A549 treated with GW870086 at 1 μM for 4 hours (cell line): ENCODE results near the gene C21orf58. TPM values are rescaled to one million over a fixed set of nuclear protein-coding genes. Genes with fewer than 3 reads are reported as not detected.

Source experiments
- total RNA-seq: library from RNA; stranded (reverse); fragments of 200-300 nt; extraction: Qiagen RNA extraction; gene quantifications from 5 replicates; pipeline ENCODE4 v1.2.3, GENCODE V29; 2022; ENCODE audit warnings: low read depth

The C21orf58 gene
- 3.5 to 4.6 TPM (median 4.2 TPM) in 5 replicates for total RNA-seq

DNA sequence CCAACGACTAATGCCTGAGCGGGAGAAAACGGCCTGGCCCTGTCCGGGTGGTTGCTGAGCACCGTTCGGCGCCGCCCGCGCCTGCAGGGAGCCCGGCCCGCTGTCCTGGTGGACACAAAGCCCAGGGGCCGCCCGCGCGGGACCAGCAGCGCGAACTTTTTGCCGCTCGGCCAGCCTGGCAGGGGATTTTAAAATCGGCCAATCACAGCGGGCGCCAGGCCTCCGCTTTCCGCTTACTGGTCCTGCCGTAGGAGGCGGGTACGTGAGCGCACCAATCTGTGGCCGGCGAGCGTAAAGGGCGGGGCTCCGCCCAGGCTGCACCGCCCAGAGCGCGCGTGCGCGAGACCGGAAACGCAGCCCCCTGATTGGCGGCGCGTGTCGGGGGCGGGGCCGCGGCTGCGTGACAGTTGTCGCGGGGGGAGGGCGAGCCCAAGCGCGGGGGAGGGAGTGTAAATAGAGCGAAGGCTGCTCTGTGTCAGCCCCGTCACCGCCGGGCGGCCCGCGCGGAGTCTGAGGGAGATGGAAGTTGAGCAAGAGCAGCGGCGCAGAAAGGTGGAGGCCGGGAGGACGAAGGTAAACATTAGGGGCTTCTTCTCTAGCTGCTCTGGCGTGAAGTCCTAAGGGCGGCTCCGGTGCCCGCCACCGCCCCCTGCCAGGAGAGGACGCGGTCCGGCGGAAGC, at the start of gene C21orf58, which contains the start of gene PCNT:
Gene C21orf58, minus strand, starts transcription at position 161 of the 680 bp plus-strand sequence. CDS start 1,132 bp downstream, outside the sequence.
Gene PCNT, plus strand, starts transcription at position 447 of the 680 bp plus-strand sequence. Its CDS starts 73 bp downstream, at position 520.

DNA sequence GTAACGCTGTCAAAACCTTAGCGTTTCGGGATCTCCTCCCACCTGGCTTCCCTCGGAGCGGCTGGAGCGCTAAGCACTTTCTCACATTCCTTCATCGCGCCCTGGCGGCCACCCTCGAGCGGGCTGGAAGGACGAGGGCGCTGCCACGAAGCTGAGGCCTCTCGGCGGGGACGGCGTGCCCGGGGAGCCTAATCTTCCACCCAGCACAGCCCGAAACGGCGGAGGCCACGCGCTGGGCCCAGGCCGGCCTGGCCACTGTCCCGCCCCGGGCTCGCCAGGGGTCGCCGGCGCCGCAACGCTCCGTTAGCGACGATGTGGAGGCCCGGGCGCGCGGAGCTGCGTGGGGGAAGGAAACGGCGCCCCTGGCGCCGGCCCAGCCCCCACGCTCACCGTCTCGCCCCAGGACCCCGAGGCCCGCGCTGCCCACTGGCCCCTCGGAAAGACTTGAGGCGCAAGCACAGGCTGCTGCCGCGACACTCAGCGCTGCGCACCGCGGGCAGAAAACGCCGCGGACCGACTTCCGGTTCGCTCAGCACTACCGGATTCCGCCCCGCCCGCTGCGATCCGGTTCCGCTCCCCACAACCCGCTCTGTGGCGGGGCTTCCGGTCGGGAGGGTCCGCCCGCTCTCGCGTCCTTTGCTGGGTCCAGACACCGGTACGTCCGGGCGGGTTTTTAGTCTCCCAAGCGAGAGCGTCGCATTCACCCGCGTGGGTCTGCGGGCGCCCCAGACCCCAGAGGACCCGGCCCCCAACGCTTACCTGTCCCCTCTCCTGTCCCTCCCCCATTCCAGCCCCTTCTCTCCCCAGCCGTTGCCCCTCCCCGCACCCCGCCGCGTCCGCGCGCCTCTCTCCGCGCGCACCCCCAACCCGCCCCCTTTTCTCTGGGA, 37.7 kb downstream of the C21orf58 start, which contains the start of gene YBEY:
Gene YBEY, plus strand, starts transcription at position 582 of the 887 bp plus-strand sequence. CDS start 572 bp downstream, outside the sequence.

DNA sequence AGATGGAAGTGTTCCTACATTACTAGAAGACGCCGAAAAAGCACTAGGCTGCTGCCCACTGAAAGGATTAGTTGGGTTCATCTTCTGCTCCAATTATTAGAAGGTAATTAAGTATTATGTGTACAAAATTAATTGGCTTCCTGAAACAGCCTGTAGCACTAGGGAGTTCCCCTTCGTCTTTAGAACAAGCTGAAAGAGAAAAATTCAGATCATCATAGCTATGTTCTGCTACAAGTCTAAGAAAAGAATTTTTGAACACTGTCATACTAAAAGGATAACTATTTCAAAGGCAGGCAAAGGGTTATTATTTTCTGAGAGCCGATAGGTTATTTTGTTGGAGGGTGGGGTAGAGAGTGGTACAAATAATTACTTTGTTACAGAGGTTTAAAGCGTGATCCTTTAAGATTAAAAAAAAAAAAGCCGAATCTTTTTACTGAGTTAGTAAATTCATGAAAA, 38.4 kb downstream of the C21orf58 start, which contains the start of gene MCM3AP:
Gene MCM3AP, minus strand, starts transcription at position 406 of the 456 bp plus-strand sequence. Its CDS starts 325 bp downstream, at position 81.

Other genes starting within 250 kb of the C21orf58 start
- gene COL6A2, start 225.8 kb downstream of the C21orf58 start, total RNA-seq = 14.2 to 16.4 TPM (median 15.6 TPM) in 5 replicates
- gene FTCD, start 168.3 kb downstream of the C21orf58 start, total RNA-seq = 0.09 TPM in 1 of 5 replicates, not detected in the others
- 0.15 to 0.34 TPM (median 0.22 TPM) in 4 of 5 replicates, not detected in the other for gene SPATC1L, start 139.4 kb downstream of the C21orf58 start, total RNA-seq
- gene LSS, start 95.1 kb downstream of the C21orf58 start, total RNA-seq = 11.1 to 15.6 TPM (median 14.3 TPM) in 5 replicates
- 32.9 to 41.8 TPM (median 39.2 TPM) in 5 replicates for gene MCM3AP, start 38.3 kb downstream of the C21orf58 start, total RNA-seq
- 26.1 to 30.1 TPM (median 27.1 TPM) in 5 replicates for gene YBEY, start 37.5 kb downstream of the C21orf58 start, total RNA-seq
- 12.3 to 13.8 TPM (median 13.1 TPM) in 5 replicates for gene PCNT, start 286 bp upstream of the C21orf58 start, total RNA-seq
- gene DIP2A, start 135.0 kb upstream of the C21orf58 start, total RNA-seq = 9.5 to 13.2 TPM (median 11.5 TPM) in 5 replicates